Esophagus (tissue), 2 donors: Measurements from ENCODE around the gene WASF2. TPM values are rescaled to one million over a fixed set of nuclear protein-coding genes. Genes with fewer than 3 reads are reported as not detected.
"Not testable (repeated sequence)": the region's sequence is repeated elsewhere in the genome, so short reads cannot be mapped to it uniquely, and the experiment has no call there.

Experiments used
- H3K27ac ChIP-seq, 2 donors: one replicate each; pipeline ENCODE4 v1.5.1; 2013; ENCODE audit warnings: low read depth in 2 of 2, mild to moderate bottlenecking in 2 of 2, inconsistent platforms in 1 of 2, low read length in 1 of 2, moderate library complexity in 1 of 2
- H3K27me3 ChIP-seq, 2 donors: one replicate each; pipeline ENCODE4 v1.6.1; 2013; ENCODE audit warnings: low read length in 2 of 2, control low read depth in 1 of 2, mild to moderate bottlenecking in 1 of 2; ENCODE audit not compliant: insufficient read depth in 2 of 2, control insufficient read depth in 1 of 2
- H3K36me3 ChIP-seq, 2 donors: one replicate each; pipeline ENCODE4 v1.6.1; 2013; ENCODE audit warnings: low read length in 1 of 2; ENCODE audit not compliant: control insufficient read depth in 2 of 2, insufficient read depth in 2 of 2
- H3K4me1 ChIP-seq, 2 donors: one replicate each; pipeline ENCODE4 v1.6.1; 2013; ENCODE audit warnings: low read length in 1 of 2; ENCODE audit not compliant: control insufficient read depth in 2 of 2, insufficient read depth in 2 of 2
- H3K4me3 ChIP-seq, 2 donors: one replicate each; pipeline ENCODE4 v1.5.1; 2013; ENCODE audit warnings: low read length in 2 of 2, mild to moderate bottlenecking in 2 of 2, low read depth in 1 of 2, moderate library complexity in 1 of 2
- H3K9me3 ChIP-seq, 2 donors: one replicate each; pipeline ENCODE4 v1.6.1; 2013; ENCODE audit warnings: mild to moderate bottlenecking in 2 of 2, low read depth in 1 of 2, low read length in 1 of 2, moderate library complexity in 1 of 2; ENCODE audit not compliant: control insufficient read depth in 2 of 2, insufficient read depth in 1 of 2
- WGBS, 2 donors: extraction: QIAGEN DNeasy Blood & Tissue Kit; methylation state at CpG; one replicate each; pipeline ENCODE4 v1.1.7; 2013; 5-methylcytosine and 5-hydroxymethylcytosine counted together
- polyA plus RNA-seq, 2 donors: library from polyadenylated mRNA; stranded (reverse); fragments of 200-250 nt; gene quantifications; one replicate each; pipeline ENCODE4 v1.2.3, GENCODE V29; 2013
- donor health status: healthy with polysubstance abuse.
- donor health status: Bipolar disorder and iron deficiency.

Gene WASF2
- polyA plus RNA-seq, 2 donors = 47.8 TPM

GRCh38 chr1:27413004-27413403 is 77.0 kb downstream of the WASF2 start:
- peaks cover 0 to 8% of the 10 kb centered on the region in 2 donors for H3K4me1 ChIP-seq
- no peak overlapping the region for H3K4me3 ChIP-seq
- H3K27ac ChIP-seq = peak overlapping the region; percentile 44 to 63
- 52 to 61% methylated on average over 4 of the region's 4 CpGs for WGBS, 2 donors
- H3K9me3 ChIP-seq = no peaks in the 10 kb centered on the region
- H3K27me3 ChIP-seq = no peaks in the 10 kb centered on the region
- H3K36me3 ChIP-seq = peaks cover 44 to 52% of the 10 kb centered on the region in 2 donors

GRCh38 chr1:27412502-27412901 is 77.5 kb downstream of the WASF2 start:
- H3K4me1 ChIP-seq = peaks cover 2 to 10% of the 10 kb centered on the region in 2 donors
- peak overlapping the region in 1 of 2 donors; percentile 3 for H3K27ac ChIP-seq
- 86 to 91% methylated on average over 4 of the region's 4 CpGs for WGBS, 2 donors

DNA sequence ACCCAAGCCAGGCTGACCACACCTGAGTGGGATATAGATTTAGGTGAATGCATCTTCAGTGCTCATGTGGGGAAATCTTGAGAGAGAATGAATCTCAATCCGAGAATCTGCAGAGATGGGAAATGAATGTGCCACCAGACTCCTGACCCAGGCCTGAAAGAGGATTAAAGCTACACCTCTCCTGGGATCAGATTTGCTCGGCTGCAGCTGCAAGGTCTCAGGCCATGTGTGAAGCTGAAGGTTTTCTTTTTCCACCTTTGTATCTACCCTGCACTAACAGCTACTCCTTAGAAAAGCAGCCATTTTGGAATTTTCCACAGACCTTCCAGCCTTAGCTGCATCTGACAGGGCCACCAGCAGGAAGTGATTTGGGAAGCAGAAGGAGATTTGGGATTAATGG is 79.3 kb downstream of the WASF2 start:
- H3K27ac ChIP-seq = no peak overlapping the region
- peaks cover 43 to 49% of the 10 kb centered on the region in 2 donors for H3K36me3 ChIP-seq
- 83 to 90% methylated on average over 2 of the region's 2 CpGs for WGBS, 2 donors

More at GRCh38 chr1:27412502-27412901, 77.5 kb downstream of the WASF2 start:
- H3K4me3 ChIP-seq = no peak overlapping the region
- H3K9me3 ChIP-seq = no peaks in the 10 kb centered on the region
- no peaks in the 10 kb centered on the region for H3K27me3 ChIP-seq
- H3K36me3 ChIP-seq = peaks cover 48 to 53% of the 10 kb centered on the region in 2 donors

GRCh38 chr1:27409669-27410068 is 80.3 kb downstream of the WASF2 start:
- Histone ChIP-seq H3K4me3 (no peak overlapping the region), H3K36me3 (peaks cover 42 to 48% of the 10 kb centered on the region in 2 donors)
- 94% methylated on average over 11 of the region's 11 CpGs for WGBS, 2 donors

More for the DNA sequence above, 79.3 kb downstream of the WASF2 start:
- Histone ChIP-seq H3K9me3 (no peaks in the 10 kb centered on the region), H3K4me3 (no peak overlapping the region), H3K27me3 (no peaks in the 10 kb centered on the region), H3K4me1 (peaks cover 3 to 13% of the 10 kb centered on the region in 2 donors)

GRCh38 chr1:27408151-27408550 is 81.8 kb downstream of the WASF2 start:
- no peaks in the 10 kb centered on the region for H3K27me3 ChIP-seq
- peaks cover 39 to 40% of the 10 kb centered on the region in 2 donors for H3K36me3 ChIP-seq
- peaks cover 7 to 16% of the 10 kb centered on the region in 2 donors for H3K4me1 ChIP-seq
- WGBS, 2 donors = 89 to 93% methylated on average over 9 of the region's 9 CpGs
- no peak overlapping the region for H3K4me3 ChIP-seq
- H3K27ac ChIP-seq = peak overlapping the region in 1 of 2 donors; percentile 87
- no peaks in the 10 kb centered on the region for H3K9me3 ChIP-seq

More at GRCh38 chr1:27409669-27410068, 80.3 kb downstream of the WASF2 start:
- Histone ChIP-seq H3K27me3 (no peaks in the 10 kb centered on the region), H3K9me3 (no peaks in the 10 kb centered on the region), H3K27ac (no peak overlapping the region), H3K4me1 (peaks cover 3 to 13% of the 10 kb centered on the region in 2 donors)

GRCh38 chr1:27406791-27407190 is 83.2 kb downstream of the WASF2 start:
- WGBS, 2 donors = 61 to 80% methylated on average over 2 of the region's 2 CpGs
- H3K4me3 ChIP-seq, H3K27me3 ChIP-seq, H3K9me3 ChIP-seq: not testable (repeated sequence)
- Histone ChIP-seq H3K36me3 (peaks cover 30 to 31% of the 10 kb centered on the region in 2 donors), H3K27ac (peak overlapping the region; percentile 81 to 87), H3K4me1 (peaks cover 12 to 21% of the 10 kb centered on the region in 2 donors)

DNA sequence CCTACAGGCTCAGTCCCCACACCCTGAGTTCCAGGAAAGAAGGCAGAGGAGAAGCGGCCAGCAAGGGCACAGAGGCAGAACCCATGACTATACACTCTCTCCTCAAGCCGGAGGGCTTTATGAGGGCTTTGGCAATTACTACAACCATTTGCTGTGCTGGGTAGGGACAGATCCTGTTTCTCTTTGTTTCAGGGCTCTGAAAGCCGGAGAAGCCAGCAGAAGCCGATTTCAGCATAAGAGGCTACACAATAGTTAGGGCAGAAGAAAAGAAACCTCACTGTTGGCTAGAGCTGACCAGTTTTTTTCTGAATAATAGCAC is 83.6 kb downstream of the WASF2 start:
- Histone ChIP-seq H3K27ac (peak overlapping the region; percentile 81 to 87), H3K27me3 (no peaks in the 10 kb centered on the region), H3K4me3 (no peak overlapping the region), H3K9me3 (no peaks in the 10 kb centered on the region), H3K4me1 (peaks cover 12 to 21% of the 10 kb centered on the region in 2 donors), H3K36me3 (peaks cover 30% of the 10 kb centered on the region in 2 donors)
- WGBS, 2 donors = 43 to 46% methylated on average over 4 of the region's 4 CpGs

DNA sequence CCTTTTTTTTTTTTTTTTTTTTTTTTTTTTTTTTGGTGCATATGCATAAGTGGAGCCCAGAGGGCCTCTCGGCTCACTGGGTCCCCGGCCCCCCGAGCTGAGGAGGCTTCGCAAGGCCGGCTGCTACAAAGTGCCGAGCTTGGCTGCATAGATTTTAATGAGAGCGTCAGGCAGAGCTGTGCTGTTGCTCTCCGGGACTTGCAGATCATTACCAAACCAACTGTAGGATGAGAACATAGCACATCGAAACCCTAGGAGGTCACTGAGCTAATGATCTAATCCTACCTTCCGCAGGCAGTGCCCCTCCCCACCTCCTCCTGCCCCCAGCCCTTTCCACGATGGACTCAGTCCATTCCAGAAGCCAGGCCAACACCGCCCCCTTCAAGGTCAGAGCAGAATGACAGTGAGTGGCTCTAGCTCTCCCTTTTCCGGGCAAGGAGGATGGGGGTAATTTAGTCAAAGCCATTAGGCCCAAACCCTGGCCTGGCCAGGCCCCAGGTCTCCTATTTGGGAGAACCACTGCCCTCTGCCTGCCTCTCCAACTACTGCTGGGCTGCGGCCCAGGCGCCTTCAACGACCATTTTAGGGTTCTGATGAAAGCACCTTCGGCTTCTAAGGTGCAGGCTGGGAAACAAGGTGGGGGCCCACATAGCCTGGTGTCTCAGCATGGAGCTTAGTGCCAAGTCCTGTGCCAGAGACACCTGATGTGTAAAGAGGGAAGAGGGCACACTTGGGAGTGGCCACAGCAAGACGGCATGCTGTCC is 84.2 kb downstream of the WASF2 start:
- Histone ChIP-seq H3K4me1 (peaks cover 12 to 25% of the 10 kb centered on the region in 2 donors), H3K36me3 (peaks cover 25 to 26% of the 10 kb centered on the region in 2 donors), H3K27ac (peak overlapping the region; percentile 81 to 87)
- H3K9me3 ChIP-seq, H3K27me3 ChIP-seq, H3K4me3 ChIP-seq: not testable (repeated sequence)
- 53 to 69% methylated on average over 16 to 17 of the region's 18 CpGs for WGBS, 2 donors

DNA sequence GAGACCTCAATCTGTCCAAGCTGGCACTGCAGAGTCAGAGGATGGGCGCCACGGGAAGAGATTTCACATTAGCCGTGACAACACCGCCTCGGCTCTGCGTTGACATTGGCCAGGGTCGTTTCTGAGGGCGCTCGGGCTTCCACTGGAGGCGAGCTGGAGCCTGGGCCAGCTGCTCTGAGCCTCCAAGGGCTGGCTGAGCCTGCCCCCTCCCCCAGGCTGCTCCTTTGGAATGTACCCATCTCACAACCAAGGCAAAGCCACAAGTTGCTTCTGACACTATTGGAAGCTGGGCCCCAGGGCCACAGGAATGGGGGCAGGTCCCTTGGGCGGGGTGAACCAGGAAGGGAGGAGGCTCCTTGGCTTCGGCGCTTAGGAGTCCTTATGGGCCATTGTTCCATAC is 84.9 kb downstream of the WASF2 start:
- peak overlapping the region; percentile 36 to 89 for H3K27ac ChIP-seq
- WGBS, 2 donors = 41 to 52% methylated on average over 13 of the region's 13 CpGs
- H3K36me3 ChIP-seq = peaks cover 22% of the 10 kb centered on the region in 2 donors
- H3K9me3 ChIP-seq = no peaks in the 10 kb centered on the region
- no peaks in the 10 kb centered on the region for H3K27me3 ChIP-seq
- peaks cover 12 to 25% of the 10 kb centered on the region in 2 donors for H3K4me1 ChIP-seq
- H3K4me3 ChIP-seq = no peak overlapping the region

DNA sequence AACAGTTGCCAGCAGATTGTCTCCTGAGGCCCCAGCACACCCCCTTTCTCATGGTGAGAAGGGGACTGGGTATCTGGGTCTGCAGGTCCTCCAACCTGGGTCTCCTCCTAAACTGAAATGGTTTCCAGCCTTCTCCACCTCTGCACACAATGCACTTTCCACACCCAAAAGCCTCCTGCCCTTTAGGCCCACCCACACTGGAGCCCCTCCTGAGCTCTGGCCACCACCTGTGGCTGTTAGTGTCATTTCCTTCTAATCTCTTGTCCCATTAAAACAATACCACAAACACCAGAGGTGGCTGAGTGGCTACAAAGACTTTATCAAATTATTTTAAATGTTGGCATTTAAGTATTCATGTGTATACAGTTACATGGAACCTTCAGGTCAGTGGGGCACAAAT is 86.0 kb downstream of the WASF2 start:
- Histone ChIP-seq H3K9me3 (no peaks in the 10 kb centered on the region), H3K27me3 (no peaks in the 10 kb centered on the region), H3K4me1 (peaks cover 12 to 28% of the 10 kb centered on the region in 2 donors), H3K4me3 (no peak overlapping the region), H3K27ac (peak overlapping the region; percentile 82 to 97), H3K36me3 (peaks cover 19 to 21% of the 10 kb centered on the region in 2 donors)
